ENCODE data around the gene DVL1. TPM values are rescaled to one million over a fixed set of nuclear protein-coding genes. Genes with fewer than 3 reads are reported as not detected.

DVL1 gene
- total RNA-seq (10 to 100 TPM; 39.2 to 79.1 TPM), polyA plus RNA-seq (10 to 100 TPM; 48.8 to 76.9 TPM)
- long read RNA-seq, donor 1, partial matches to known transcripts: 21 of 24 reads
- long read RNA-seq, donor 1, other reads (novel, unspliced or antisense): 0 of 24 reads
- long read RNA-seq, donor 2: 0 reads
- long read RNA-seq, donor 3, partial matches to known transcripts: 0 of 1 reads
- long read RNA-seq, donor 3, other reads (novel, unspliced or antisense): 0 of 1 reads
- long read RNA-seq, donor 4, partial matches to known transcripts: 0 of 1 reads
- long read RNA-seq, donor 4, other reads (novel, unspliced or antisense): 0 of 1 reads
- long read RNA-seq, donor 5, partial matches to known transcripts: 0 of 1 reads
- long read RNA-seq, donor 5, other reads (novel, unspliced or antisense): 0 of 1 reads

DNA sequence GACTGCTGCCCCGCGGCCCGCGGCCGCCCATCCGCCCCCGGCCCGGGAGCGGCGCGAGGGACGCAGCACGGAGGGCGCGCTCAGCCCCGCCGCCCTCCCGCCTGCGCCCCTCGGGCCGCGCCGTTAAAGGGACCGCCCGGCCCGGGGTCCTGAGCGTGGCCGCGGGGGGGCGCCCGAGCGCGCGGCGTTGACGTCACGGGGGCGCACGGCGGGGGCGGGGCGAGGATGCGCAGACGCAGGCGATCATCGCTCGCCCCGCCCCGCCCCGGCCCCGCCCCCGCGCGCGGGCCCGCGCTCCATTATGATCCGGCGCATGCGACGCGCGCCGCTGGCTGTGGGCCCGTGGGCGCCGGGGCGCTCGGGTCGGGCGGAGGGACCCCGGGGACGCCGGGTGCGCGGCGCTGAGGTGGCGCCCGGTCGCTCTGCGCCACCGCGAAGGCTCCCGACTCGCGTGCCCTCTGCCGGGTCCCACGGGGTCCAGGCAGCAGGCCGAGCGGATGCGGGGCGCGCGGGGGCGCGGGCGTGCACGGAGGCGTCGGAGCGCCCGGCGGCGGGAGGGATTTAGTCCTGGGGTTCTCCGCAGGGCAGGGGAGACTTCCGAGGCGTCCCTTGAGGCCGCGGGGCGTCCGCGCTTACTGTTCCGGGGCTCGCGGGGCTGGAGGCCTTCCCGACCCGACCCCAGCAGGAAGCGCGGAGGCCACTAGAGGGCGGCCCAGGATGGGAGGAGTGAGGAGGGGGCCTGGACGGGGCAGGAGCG, at the start of gene DVL1:
TSS of gene DVL1 (minus strand) at position 163 of the 757 bp plus-strand sequence. CDS start 353 bp downstream, outside the sequence.
- Histone ChIP-seq H3K27me3 (ENCODE audit: control insufficient read depth in 3 of 3, insufficient read depth in 3 of 3, low read length in 2 of 3) (no peaks in the 10 kb centered on the region), H3K9me3 (ENCODE audit: control insufficient read depth in 4 of 4, insufficient read depth in 3 of 4, low read length in 3 of 4) (peaks cover 0 to 2% (median 0%) of the 10 kb centered on the region in 4 donors), H3K4me3 (peak within 1 kb of the TSS; percentile 78), H3K36me3 (ENCODE audit: control insufficient read depth in 4 of 4, insufficient read depth in 4 of 4, low read length in 4 of 4) (peaks cover 0 to 10% (median 5%) of the 10 kb centered on the region in 4 donors), H3K27ac (ENCODE audit: low read depth in 1 of 2, low read length in 1 of 2) (peak within 1 kb of the TSS; percentile 82 to 86), H3K4me1 (ENCODE audit: control insufficient read depth in 5 of 5, insufficient read depth in 5 of 5, low read length in 5 of 5) (peaks cover 0 to 35% (median 21%) of the 10 kb centered on the region in 5 donors), H3K9ac (ENCODE audit: insufficient read depth in 1 of 2, low read length in 2 of 2) (peak within 1 kb of the TSS in 1 of 2 donors; percentile 5)
- TF ChIP-seq, protein P1, sequence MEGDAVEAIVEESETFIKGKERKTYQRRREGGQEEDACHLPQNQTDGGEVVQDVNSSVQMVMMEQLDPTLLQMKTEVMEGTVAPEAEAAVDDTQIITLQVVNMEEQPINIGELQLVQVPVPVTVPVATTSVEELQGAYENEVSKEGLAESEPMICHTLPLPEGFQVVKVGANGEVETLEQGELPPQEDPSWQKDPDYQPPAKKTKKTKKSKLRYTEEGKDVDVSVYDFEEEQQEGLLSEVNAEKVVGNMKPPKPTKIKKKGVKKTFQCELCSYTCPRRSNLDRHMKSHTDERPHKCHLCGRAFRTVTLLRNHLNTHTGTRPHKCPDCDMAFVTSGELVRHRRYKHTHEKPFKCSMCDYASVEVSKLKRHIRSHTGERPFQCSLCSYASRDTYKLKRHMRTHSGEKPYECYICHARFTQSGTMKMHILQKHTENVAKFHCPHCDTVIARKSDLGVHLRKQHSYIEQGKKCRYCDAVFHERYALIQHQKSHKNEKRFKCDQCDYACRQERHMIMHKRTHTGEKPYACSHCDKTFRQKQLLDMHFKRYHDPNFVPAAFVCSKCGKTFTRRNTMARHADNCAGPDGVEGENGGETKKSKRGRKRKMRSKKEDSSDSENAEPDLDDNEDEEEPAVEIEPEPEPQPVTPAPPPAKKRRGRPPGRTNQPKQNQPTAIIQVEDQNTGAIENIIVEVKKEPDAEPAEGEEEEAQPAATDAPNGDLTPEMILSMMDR (IDR thresholded peaks at IDR 0.05; ENCODE audit: control extremely low read depth, extremely low read depth): no peak
- WGBS, 2 donors: 0 to 1% methylated on average over 26 to 121 of the region's 122 CpGs
- ATAC-seq (ENCODE audit: insufficient read depth, low FRiP score) (peak; percentile 42), DNase-seq (peak; percentile 79 to 86 (median 84))

DNA sequence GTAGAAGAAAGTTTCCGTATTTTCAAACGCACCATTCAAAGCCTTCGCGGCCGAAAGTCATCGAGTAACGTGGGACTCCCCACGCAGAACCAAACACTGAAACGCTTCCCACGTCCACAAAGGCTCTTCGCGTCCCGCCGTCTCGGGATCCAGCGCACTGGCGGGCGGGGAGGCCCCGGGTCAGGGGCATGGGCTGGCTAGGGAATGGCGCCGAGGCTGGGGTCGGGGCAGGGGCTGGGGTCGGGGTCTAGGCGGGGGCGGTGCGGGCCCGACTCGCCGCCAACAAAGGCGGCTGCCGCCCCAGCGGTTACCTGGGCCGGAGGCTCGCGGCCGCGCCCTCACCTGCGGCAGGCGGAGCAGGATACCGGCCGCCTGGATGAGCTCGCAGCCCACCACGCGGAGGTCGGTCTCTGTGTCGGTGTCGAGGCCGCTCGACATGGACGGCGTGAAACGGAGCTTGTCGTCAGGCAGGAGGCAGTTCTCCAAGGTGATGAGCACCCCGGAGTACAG, 49.5 kb upstream of the DVL1 start:
- TF ChIP-seq, protein P1 (IDR thresholded peaks at IDR 0.05; ENCODE audit: control extremely low read depth, extremely low read depth): no peak
- peak overlapping the region; percentile 90 to 94 for H3K27ac ChIP-seq (ENCODE audit: low read depth in 1 of 2, low read length in 1 of 2)
- ATAC-seq (ENCODE audit: insufficient read depth, low FRiP score) (peak; percentile 0), DNase-seq (no peak)
- peaks cover 13 to 40% (median 24%) of the 10 kb centered on the region in 4 donors for H3K36me3 ChIP-seq (ENCODE audit: control insufficient read depth in 4 of 4, insufficient read depth in 4 of 4, low read length in 4 of 4)
- 0% methylated on average over 40 to 54 of the region's 54 CpGs for WGBS, 2 donors
- H3K4me3 ChIP-seq: peak overlapping the region; percentile 98
- H3K9ac ChIP-seq (ENCODE audit: insufficient read depth in 1 of 2, low read length in 2 of 2): peak overlapping the region; percentile 56 to 84
- H3K4me1 ChIP-seq (ENCODE audit: control insufficient read depth in 5 of 5, insufficient read depth in 5 of 5, low read length in 5 of 5): peaks cover 5 to 27% (median 13%) of the 10 kb centered on the region in 5 donors
- no peaks in the 10 kb centered on the region for H3K27me3 ChIP-seq (ENCODE audit: control insufficient read depth in 3 of 3, insufficient read depth in 3 of 3, low read length in 2 of 3)
- H3K9me3 ChIP-seq (ENCODE audit: control insufficient read depth in 4 of 4, insufficient read depth in 3 of 4, low read length in 3 of 4): no peaks in the 10 kb centered on the region

DNA sequence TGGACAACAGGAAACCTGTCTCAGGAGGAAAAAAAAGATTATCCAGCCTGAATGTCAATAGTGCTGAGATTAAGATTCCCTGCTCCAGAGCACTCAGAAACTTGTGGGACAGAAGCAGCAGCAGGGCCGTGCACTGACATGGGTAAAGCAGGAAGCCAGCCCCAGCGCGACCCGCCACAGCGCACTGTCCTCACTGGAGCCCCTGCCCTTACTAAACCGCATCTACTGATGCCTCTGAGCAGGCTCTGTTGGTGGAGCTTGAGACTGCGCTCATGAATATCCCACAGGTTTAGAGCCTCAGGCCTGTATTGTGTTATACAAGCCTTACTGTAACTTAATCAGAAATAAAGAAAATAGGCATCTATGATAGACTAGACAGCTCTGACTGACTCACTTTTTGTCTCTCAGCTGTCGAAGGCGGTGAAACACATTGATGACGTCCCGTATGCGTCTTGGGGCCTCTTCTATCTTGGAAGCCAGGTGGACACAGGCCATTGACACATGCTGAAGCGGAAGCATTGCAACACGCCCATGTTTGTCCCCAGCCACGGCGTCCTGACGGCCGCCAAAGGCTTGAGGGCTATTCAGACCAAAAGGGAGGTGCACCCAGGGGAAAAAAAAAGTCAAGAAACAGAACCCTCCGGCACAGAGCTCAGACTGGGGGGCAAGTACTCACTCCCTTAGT, 48.8 kb upstream of the DVL1 start:
- H3K27me3 ChIP-seq (ENCODE audit: control insufficient read depth in 3 of 3, insufficient read depth in 3 of 3, low read length in 2 of 3): no peaks in the 10 kb centered on the region
- peak overlapping the region; percentile 98 for H3K4me3 ChIP-seq
- H3K36me3 ChIP-seq (ENCODE audit: control insufficient read depth in 4 of 4, insufficient read depth in 4 of 4, low read length in 4 of 4): peaks cover 18 to 46% (median 30%) of the 10 kb centered on the region in 4 donors
- peak overlapping the region; percentile 56 to 84 for H3K9ac ChIP-seq (ENCODE audit: insufficient read depth in 1 of 2, low read length in 2 of 2)
- DNase-seq (no peak), ATAC-seq (ENCODE audit: insufficient read depth, low FRiP score) (no peak)
- peak overlapping the region; percentile 90 to 94 for H3K27ac ChIP-seq (ENCODE audit: low read depth in 1 of 2, low read length in 1 of 2)
- WGBS, 2 donors: 48 to 51% methylated on average over 19 of the region's 19 CpGs
- H3K4me1 ChIP-seq (ENCODE audit: control insufficient read depth in 5 of 5, insufficient read depth in 5 of 5, low read length in 5 of 5): peaks cover 5 to 27% (median 13%) of the 10 kb centered on the region in 5 donors
- H3K9me3 ChIP-seq (ENCODE audit: control insufficient read depth in 4 of 4, insufficient read depth in 3 of 4, low read length in 3 of 4): no peaks in the 10 kb centered on the region
- TF ChIP-seq, protein P1 (IDR thresholded peaks at IDR 0.05; ENCODE audit: control extremely low read depth, extremely low read depth): no peak

Data from lung (tissue), 16 donors.